DMS153 treated with DMSO at 0.1 percent for 48 hours (cell line): ENCODE results near the gene TBX18.

Experiments used
- DNase-seq: peaks from one replicate; lab custom pipeline; 2025; ENCODE audit not compliant: unreplicated experiment; lab: John Stamatoyannopoulos, UW

Gene TBX18

DNA sequence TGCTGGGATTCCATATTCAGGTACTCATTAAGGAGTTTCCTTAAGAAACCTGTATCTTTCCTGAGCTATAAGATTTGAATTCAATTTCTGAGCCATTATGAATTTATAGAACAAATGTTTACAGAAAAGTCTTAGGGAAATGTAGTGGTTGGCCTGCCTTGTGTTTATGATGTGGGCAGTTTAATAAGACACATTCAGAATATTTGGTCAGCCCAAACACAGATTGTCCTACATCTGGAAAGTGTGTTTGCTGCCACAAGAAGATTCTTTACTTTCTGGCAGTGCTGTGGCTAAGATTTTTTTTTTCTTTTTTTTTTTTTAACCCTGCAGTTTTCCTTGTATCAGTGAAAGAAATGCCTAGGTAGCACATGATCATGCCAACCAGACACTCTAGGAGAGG is 15.2 kb downstream of the TBX18 start:
- no peak for DNase-seq

DNA sequence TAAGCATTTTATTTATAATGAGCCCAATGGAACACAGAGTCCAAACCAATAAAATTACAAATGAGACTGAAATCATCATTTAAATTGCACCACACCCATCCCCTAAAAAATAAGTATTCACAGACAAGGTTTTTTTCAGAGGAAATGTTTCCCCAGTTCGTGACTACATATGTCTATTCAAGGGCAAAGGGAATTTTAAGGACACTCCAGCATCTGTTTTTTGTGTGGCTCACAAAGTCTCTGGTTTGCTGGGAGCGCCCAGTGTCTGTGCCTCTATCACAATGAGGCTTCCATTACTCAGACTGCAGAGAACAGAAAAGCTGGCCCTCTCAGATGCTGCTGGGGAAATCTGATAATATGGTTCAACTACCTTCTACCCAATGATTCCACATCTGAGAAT is 16.0 kb downstream of the TBX18 start:
- DNase-seq = no peak

DNA sequence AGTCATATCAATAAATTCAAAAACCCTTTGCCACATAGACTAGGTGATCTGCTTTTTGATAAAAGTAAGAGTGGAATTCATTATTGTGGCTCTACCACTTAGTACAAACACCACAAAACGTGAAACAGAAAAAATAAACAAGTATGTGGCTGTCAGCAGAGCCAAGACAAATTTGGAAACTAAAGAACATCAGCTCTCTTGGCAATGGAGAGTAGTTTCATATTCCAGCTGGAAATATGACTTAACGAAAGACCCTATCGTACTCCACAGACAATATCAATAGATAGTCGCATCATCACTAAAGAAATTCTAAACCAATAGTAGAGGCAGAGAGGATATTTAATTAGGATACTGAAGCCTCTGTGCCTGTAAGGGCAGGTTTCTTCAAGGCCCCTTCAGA is 20.8 kb downstream of the TBX18 start:
- DNase-seq = no peak

DNA sequence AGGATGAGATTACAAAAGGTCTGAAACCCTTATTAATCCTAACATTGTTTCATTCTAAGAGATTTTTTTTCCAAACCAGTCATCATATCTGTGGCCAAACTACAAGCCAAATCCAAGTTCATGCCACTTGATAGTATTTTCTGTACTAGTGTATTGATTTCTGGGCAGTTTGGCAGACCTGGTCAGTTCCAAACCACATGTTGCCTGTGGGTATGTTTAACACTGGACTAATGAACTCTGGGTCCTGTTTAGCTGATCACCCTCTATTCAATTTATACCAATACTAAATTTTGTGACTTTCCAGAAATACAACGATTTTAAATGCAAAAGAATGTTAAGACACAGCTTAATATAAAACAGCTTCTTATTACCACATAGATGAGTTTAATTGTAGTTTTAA is 24.0 kb downstream of the TBX18 start:
- no peak for DNase-seq

DNA sequence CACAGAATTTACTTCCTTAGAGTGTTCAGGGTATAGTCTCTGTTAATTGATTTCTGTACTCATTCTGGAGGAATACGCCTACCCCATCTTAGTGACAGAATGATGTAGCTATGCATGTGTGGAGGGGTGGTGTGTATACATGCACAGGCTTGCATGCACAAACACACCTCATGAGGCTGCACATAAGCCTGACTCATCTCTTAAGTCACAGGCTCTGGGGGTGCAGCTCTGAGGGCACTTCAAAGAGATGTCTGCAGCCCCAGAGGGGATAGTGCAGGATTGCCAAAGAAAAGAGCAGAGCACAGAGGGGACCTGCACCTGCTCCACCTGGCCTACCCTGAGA is 24.6 kb downstream of the TBX18 start:
- no peak for DNase-seq

DNA sequence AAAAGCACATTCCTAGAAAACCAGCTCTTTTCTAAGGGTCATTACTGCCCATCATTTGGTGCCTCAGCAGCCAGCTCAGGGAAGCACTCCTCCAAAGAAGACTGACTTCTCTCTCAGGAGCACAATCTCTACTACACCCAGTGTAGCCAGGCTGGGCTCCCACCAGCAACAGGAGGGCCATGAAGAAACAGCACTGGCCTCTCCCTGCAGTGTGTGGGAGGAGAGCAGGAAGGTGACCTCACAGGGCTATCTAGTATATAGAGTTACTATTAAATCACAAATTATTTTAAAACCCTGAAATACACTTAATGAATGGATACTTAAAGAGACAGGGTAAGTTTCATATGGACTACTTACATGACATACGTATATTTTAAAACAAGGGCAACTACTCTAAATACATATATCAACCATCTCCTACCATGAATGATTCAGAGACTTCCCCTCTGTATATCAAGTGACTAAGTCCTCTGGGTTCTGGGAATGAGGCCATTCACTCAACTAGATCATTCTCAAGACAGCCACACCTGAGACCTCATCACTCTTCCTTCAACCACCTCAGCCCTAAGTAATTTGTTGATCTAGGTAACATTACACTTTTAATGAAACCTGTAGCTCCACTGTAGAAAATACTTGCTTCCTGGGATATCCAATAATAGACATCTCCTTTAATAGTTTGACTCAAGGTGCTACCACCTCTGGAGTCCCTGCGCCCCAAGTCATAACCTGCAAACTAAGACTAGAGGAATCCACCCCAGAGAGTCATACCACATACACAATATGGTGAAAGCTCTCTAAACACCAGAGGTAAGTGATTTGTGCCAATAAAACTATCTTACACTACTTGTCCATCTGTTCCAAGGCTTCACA is 25.2 kb downstream of the TBX18 start:
- DNase-seq = no peak

DNA sequence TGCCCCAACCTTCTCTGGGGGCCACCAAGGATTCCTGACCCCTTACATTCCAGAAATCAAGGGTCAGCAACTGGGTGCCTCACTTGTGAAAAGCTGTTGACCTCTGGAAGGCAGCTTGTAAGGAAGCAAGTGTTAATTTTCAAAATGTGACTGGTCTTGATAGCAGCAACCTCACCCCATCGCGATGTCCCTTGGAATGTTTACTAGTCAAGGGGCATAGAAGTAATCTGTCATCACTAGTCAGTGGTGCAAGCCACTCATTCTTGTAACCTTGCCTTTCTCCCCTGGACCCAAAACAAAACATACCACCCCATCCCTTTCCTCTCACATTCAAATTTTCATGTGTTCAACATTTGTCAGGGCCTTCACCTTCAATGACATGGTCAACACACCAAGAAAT is 30.5 kb downstream of the TBX18 start:
- no peak for DNase-seq

DNA sequence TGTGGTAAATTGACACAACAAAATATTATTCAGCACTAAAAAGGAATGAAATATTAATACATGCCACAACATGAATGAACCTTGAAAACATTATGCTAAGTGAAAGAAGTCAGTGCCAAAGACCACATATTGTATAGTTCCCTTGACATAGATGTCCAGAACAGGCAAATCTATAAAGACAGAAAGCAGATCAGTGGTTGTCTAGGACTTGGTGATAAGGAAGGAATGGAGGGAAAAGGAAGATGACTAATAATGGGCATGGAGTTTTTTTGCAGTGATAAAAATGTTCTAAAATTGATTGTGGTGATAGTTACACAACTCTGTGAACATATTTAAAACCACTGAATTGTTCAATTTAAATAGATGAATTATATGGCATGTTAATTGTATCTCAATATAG is 32.5 kb downstream of the TBX18 start:
- DNase-seq = no peak

DNA sequence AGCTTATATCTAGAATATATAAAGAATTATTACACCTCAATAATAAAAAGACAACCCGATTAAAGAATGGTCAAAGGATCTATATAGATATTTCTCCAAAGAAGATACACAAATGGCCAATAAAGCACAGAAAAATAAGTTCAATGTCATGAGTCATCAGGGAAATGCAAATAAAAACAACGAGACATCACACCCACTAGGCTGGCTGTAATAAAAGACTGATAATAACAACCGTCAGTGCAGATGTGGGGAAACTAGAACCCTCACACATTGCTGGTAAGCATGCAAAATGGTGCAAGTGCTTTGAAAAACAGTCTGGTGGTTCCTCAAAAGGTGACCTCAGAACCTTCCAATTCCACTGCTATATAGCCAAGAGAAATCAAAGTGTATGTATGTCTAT is 33.0 kb downstream of the TBX18 start:
- no peak for DNase-seq

DNA sequence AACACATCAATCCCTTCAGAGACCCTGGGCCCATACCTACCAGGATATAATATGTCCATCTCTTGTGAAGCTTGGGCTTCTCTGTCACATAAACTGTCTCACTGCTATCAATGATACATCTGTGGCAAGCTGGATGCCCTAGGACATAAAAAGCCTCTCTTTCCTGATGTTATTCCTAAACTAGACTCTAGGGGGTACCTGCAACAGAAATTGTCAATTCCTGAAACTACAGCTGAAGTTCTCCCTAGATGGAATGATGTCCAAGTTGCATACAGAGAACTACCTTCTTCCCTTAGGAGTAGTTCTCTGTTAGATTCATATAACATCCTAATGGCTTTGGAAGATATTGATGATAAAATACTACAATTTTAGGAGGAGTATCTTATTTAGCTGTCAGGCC is 35.8 kb downstream of the TBX18 start:
- DNase-seq = no peak

DNA sequence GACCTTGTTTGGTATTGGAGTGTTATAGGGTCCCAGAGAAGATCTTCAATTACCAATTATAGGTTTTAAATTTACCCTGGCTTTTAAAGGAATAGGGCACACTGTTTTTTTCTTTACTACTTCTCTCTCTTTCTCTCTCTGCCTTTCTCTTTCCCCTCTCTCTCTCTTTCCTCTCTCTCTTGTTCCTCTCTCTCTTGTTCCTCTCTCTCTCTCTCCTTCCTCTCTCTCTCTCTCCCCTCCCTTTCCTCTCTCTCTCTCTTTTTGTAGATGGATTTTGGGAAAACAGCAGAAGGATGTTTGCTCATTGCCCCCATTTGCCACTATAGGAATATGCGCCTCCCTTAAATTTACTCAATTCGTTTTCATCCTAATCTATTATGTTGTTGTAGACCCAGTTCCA is 45.2 kb downstream of the TBX18 start:
- DNase-seq = no peak

DNA sequence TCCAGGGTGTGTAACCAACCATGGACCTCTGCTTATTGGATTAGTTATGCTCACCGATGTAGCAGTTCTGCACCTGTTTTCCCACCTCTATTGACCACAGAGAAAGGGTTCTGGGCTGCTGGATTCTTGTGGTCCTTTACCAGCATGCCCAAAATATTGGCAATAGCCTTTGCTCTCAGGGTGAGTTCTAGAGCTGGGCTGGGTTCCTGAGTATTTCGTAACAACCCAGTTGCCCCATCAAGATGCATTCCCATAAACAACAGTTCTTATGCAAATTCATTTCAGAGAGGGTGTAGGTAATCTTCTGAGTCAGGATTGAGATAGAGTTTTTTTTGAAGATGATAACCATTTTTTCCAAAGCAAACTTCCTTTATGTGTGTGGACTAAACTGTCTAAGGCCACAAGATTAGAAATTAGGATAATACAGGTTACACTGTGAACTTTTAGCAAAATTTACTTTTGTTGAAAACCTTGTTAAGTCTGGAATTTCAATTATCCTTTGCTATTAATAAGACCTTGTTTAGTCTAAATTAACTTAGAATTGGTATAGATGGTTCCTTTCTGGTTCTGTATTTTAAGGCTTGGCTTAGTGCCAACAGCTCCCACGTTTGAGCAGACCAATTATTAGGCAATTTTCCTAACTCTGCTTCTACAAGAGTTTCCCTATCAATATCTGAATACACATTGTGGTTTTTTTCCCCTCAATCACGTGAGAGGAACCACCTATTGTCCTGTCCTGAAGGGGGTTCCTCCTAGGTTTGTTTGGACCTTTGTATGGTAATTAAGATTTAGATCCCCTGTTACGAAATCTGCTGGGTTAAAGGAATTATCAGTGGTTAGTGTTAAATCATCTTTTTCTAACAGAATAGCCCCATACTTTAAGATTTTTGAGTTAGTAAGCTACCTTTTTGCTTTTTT is 46.1 kb downstream of the TBX18 start:
- no peak for DNase-seq

DNA sequence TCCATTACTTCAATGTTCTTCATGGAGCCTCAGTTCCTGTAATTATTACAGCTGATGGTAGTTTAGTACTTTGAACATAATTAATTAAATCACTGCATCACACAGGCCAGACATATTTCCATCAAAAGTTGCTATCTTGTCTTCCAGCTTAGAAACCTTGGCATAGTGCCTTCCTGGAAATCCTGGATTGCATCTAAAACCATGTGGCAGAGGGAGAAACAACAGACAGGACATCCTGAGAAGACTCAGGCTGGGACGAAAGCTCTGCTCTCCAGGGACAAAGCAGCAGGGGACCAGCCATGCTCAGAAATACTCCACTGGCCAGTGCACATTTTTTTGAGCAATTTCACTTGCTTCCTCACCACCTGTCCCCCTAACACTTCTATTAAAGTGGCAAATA is 55.3 kb downstream of the TBX18 start:
- DNase-seq = no peak

DNA sequence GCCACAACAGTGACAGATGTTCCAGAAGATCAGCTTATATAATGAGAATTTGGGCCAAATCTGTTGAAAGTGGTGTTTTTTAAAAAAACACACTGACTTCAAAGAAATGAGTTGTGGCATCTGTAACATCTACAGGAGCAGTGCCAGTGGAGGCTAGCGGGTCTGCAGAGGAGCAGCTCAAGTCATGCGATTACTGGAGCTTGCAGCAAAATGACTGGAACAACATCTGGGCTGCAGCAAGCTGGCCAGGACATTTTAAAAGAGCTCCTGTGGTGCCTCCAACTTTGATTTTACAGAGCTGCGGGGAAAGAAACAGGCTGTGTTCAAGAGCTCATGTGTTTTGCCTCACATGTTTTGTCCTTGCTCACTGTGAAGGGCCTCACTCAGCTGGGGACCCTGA is 57.2 kb downstream of the TBX18 start:
- no peak for DNase-seq

DNA sequence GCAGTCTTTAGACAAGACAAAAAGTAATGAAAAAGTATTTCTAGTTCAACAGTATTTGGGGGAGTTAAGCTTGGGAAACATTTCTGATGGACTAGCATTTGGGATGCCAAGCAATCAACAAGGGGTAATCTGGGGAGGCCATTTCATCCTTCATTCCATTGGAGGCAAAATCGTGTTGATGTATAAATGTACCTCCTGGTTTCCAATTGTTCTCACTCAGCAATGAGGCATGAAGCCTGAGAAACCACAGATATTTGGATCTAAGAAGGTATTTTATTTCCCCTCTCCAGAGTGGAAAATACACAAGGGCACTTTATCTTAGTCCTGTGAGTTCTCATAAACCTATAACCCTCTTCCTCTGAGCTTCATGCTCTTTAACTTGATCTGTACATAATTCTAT is 68.2 kb downstream of the TBX18 start:
- DNase-seq = no peak

DNA sequence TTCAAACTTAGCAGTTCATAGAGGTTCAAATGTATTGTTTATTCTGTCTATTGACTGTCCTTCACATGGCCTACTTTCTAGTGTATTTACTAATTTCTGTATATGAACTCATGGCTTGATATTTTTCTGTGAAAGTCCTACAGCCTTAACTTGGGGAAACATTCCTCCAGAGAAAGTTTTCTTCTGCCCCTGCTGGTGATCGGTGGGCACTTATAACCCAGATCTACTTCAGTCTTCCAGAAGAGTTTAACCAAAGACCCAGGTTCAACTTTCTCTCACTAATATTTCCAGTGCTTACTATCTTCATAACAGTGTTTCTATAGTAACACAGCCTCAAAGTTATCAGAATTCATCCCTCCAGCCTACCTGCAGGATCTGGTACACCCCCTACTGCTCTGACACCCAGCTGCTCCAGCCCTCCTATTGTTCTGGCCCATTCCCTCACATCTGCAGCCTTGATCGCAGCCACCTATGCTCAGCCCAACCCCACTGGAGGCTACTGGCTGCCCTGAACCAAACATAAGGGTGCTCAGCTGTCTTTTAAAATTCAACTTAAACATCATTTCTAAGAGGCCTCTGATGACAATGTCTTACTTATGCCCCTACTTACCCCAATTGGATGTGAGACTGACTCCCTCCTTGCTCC is 72.3 kb downstream of the TBX18 start:
- DNase-seq = no peak

DNA sequence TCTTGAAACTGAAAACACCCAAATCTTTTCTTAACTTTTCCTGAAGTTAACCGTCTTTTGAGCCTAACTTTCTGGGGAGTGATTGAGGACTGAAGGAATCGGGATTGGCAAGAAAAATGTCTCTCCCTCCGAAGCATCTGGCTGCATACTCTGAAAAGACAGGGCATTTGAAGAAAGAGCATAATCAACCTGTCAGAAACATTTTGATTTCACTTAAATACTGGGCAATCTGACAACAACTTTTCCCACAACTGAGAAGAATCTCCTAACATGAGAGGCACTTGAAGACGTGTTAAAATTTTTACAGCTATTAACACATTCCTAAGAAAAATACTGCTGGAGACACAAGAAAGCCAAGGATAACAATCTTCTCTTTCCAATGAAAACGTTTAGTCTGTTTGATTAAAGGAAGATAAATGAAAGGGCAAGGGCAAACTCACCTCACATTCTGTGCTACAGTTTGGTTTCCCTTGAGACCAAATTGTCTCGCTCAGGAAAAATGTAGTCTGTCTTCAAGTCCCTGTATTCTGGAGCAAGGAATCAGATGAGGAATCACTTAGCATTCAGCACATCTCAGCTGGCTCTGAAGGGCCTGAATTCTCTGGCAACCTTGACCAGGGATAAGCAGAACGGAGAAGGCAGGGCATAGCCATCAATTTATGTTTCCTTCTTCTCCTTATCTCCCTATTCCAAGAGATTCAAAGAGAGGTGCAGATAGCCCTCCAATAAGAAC is 76.1 kb downstream of the TBX18 start:
- no peak for DNase-seq

DNA sequence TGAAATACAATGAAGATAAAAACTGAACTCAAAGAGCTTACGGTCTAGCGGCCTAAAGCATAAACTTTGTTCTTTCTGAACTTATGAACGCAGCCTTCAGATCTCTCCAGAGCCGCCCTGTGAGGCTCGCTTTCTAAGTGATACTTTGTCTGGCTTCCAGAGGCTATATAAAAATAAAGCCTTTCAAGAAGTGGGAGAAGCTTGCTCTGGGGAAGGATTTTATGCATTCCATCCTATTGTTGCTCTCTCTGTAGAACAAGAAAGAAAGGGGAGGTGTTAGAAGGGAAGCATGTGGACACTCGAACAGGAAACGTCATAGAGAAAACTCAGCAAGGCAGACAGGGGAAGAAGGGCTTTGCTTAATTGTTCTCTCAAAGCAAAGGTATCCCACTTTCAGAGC is 77.0 kb downstream of the TBX18 start:
- DNase-seq = no peak

DNA sequence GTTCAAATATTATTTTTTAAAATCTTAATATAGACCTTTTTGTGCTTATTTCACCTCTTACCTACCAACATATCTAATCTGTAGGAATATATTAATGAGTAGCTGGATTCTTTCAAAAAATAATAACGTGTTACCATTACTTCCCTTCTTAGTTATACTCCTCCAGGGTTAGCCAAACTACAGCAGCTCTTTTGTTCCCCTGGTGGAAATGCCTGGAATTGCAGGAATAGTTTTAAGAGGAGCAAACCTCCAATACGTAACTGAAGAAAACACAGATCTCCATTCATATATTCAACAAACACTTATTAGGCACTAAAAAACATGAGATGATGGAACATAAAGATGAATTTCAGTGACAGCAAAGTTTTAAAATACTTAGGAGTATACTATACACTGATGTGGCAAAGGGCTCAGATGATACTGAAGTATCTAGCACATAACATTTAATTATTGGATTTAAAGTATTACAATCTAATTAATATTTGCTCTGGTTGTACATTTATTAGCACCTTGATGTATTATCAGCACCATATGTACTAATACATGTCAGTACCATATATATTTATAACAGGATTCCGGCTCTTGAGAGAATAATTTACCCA is 78.3 kb downstream of the TBX18 start:
- DNase-seq = no peak

DNA sequence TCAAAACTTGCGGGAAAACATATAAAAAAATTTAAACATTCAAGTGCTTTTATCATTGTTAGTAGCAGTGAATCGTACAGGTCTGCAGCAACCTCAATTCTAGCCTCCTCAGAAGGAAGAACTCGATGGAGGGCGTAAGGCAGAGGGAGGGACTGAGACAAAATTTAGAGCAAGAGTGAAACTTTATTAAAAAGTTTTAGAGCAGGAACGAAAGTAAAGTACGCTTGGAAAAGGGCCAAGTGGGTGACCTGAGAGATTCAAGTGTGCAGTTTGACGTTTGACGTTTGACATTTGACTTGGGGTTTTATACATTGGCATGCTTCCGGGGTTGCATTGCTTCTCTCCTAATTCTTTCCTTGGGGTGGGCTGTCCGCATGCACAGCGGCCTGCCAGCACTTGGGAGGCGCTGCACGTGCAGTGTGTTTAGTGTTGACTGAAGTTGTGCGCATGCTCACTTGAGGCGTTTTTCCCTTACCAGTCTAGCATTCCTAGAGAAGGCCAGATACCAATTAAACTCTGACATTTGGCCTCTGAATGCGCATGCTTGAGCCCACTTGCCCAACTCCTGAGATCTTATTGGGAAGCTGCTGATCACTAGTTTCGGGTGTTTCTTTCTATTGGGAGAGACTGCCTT is 82.6 kb downstream of the TBX18 start:
- DNase-seq = no peak
